ENCODE data around the gene DDX42. TPM values are rescaled to one million over a fixed set of nuclear protein-coding genes. Genes with fewer than 3 reads are reported as not detected.

The DDX42 gene
- total RNA-seq (2012; rRNA removed): 39.3 and 52.7 TPM in 2 replicates

DNA sequence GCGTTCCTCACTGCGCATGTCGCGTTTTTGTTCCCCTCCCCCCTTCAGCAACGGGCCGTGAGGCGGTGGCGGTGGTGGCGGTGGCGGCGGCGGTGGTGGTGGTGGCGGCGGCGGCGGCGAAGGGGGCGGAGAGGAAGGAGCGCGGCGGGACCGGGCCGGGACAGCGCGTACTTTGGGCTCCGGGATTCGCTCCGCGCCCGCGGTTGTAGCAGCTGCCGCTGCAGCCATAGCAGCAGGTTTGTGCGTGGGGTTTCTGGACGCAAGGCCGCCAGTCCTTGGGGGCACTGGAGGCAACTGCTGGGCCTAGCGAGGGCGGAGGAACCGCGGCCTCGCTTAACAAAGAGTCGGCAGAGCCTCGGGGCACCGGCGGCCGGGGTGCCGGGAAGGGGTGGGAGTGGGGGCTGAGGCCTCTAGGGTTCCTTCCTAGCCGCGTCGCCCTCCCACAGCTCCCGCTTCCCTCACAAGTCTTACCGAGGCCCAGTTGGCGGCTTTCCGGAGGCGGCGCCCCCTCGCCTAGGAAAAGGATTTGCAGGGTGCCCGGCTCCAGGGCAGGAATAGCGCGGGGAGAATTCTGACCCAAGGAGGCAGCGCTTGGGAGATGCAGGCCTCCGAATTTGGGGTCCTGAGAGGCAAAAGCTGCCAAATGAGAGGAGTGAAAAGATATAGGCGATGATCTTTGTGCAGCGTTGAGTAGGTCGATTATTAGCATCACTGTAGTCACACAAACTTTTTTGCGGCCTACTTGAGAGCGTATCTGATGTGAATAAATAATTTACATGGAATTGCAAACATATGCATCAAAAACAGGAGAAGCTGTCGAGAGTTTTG is at the start of gene DDX42:
Gene DDX42 (plus strand): TSS at position 30 of the 828 bp plus-strand sequence. CDS start 12,880 bp downstream, outside the sequence.
- Histone ChIP-seq H3K4me1 (ENCODE audit: control insufficient read depth, insufficient read depth, low read length) (peaks cover 15% of the 10 kb centered on the region), H3K9me3 (replicated peaks; ENCODE audit: low read length) (no peaks in the 10 kb centered on the region), H3K27me3 (ENCODE audit: control insufficient read depth, insufficient read depth, low read length) (no peaks in the 10 kb centered on the region), H3K36me3 (ENCODE audit: insufficient read depth, low read length) (peaks cover 16% of the 10 kb centered on the region), H3K9ac (ENCODE audit: low read depth, low read length) (peak within 1 kb of the TSS; percentile 92), H3K4me3 (ENCODE audit: low read length) (peak within 1 kb of the TSS; percentile 88), H3K4me2 (ENCODE audit: low read length) (peak within 1 kb of the TSS; percentile 99)

- no peaks in the 10 kb centered on the region for H3K9me3 ChIP-seq (replicated peaks; ENCODE audit: low read length)
- peaks cover 6% of the 10 kb centered on the region for H3K4me1 ChIP-seq (ENCODE audit: control insufficient read depth, insufficient read depth, low read length)
- H3K27me3 ChIP-seq (ENCODE audit: control insufficient read depth, insufficient read depth, low read length): no peaks in the 10 kb centered on the region
- no peak overlapping the region for H3K9ac ChIP-seq (ENCODE audit: low read depth, low read length)
- no peaks in the 10 kb centered on the region for H3K36me3 ChIP-seq (ENCODE audit: insufficient read depth, low read length)
- no peak overlapping the region for H3K4me3 ChIP-seq (ENCODE audit: low read length)
- no peak overlapping the region for H3K4me2 ChIP-seq (ENCODE audit: low read length)
Observed at GRCh38 chr17:63735691-63736090, 38.3 kb upstream of the DDX42 start.

DNA sequence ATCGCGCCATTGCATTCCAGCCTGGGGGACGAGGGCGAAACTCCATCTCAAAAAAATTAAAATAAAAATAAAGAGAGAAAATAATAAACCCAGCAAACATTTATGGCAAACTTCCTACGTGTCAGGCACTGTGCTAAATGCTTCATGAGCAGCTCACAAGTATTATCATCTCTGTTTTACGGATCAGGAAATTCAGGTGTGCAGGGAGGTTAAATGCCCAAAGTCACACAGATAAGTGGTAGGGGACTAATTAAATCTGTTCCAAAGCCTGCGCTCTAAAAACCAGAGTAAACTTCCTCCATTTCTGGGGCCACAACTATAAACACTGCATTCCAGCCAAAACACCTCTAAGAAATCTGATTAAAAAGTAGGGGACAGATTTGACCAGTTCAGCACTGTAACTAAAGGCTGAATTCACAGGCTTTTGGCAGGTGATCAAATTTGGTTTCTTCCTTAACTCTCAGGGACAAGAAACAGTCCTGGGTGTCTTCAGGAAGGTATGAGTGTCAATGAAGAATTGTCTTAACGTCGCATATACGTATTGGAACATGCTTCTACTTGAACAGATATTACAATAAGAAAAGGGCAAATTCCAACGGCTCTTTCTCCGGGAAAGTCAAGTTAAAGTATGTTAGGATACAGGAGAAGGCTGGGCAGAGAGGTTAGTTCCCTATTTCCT is 33.4 kb upstream of the DDX42 start:
- Histone ChIP-seq H3K4me1 (ENCODE audit: control insufficient read depth, insufficient read depth, low read length) (peaks cover 9% of the 10 kb centered on the region), H3K27me3 (ENCODE audit: control insufficient read depth, insufficient read depth, low read length) (no peaks in the 10 kb centered on the region), H3K36me3 (ENCODE audit: insufficient read depth, low read length) (peaks cover 6% of the 10 kb centered on the region), H3K4me2 (ENCODE audit: low read length) (peak overlapping the region; percentile 99), H3K9ac (ENCODE audit: low read depth, low read length) (peak overlapping the region; percentile 94), H3K9me3 (replicated peaks; ENCODE audit: low read length) (no peaks in the 10 kb centered on the region), H3K4me3 (ENCODE audit: low read length) (peak overlapping the region; percentile 98)

DNA sequence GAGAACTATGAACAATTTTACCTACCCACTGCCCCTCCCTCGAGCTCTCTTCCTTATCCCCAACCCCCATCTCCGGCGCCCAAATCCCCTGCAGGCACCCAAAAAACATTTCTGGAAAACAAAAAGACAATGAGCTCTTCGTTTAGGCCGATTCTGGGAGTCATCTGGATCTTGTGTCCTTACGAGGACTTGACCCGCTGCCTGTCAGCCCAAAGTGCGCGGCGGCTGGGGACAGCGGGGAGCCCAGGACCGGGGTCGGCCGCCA is 32.9 kb upstream of the DDX42 start:
- peak overlapping the region; percentile 99 for H3K4me2 ChIP-seq (ENCODE audit: low read length)
- peaks cover 11% of the 10 kb centered on the region for H3K36me3 ChIP-seq (ENCODE audit: insufficient read depth, low read length)
- no peaks in the 10 kb centered on the region for H3K9me3 ChIP-seq (replicated peaks; ENCODE audit: low read length)
- H3K4me1 ChIP-seq (ENCODE audit: control insufficient read depth, insufficient read depth, low read length): peaks cover 9% of the 10 kb centered on the region
- H3K4me3 ChIP-seq (ENCODE audit: low read length): peak overlapping the region; percentile 98
- peak overlapping the region; percentile 94 for H3K9ac ChIP-seq (ENCODE audit: low read depth, low read length)
- H3K27me3 ChIP-seq (ENCODE audit: control insufficient read depth, insufficient read depth, low read length): no peaks in the 10 kb centered on the region

GRCh38 chr17:63741408-63742173 is 32.4 kb upstream of the DDX42 start, which contains the start of gene STRADA:
TSS of gene STRADA (minus strand) at chr17:63741799. CDS start at chr17:63728369, 13,430 bp downstream.
- Histone ChIP-seq H3K4me3 (ENCODE audit: low read length) (peak within 1 kb of the TSS; percentile 98), H3K36me3 (ENCODE audit: insufficient read depth, low read length) (peaks cover 15% of the 10 kb centered on the region), H3K27me3 (ENCODE audit: control insufficient read depth, insufficient read depth, low read length) (no peaks in the 10 kb centered on the region), H3K4me2 (ENCODE audit: low read length) (peak within 1 kb of the TSS; percentile 99), H3K4me1 (ENCODE audit: control insufficient read depth, insufficient read depth, low read length) (peaks cover 9% of the 10 kb centered on the region), H3K9me3 (replicated peaks; ENCODE audit: low read length) (no peaks in the 10 kb centered on the region), H3K9ac (ENCODE audit: low read depth, low read length) (peak within 1 kb of the TSS; percentile 94)

- no peak overlapping the region for H3K9ac ChIP-seq (ENCODE audit: low read depth, low read length)
- H3K4me2 ChIP-seq (ENCODE audit: low read length): no peak overlapping the region
- H3K4me1 ChIP-seq (ENCODE audit: control insufficient read depth, insufficient read depth, low read length): no peaks in the 10 kb centered on the region
- no peaks in the 10 kb centered on the region for H3K9me3 ChIP-seq (replicated peaks; ENCODE audit: low read length)
- no peak overlapping the region for H3K4me3 ChIP-seq (ENCODE audit: low read length)
- no peaks in the 10 kb centered on the region for H3K27me3 ChIP-seq (ENCODE audit: control insufficient read depth, insufficient read depth, low read length)
- peaks cover 53% of the 10 kb centered on the region for H3K36me3 ChIP-seq (ENCODE audit: insufficient read depth, low read length)
Observed at GRCh38 chr17:63751806-63752205, 22.2 kb upstream of the DDX42 start.

DNA sequence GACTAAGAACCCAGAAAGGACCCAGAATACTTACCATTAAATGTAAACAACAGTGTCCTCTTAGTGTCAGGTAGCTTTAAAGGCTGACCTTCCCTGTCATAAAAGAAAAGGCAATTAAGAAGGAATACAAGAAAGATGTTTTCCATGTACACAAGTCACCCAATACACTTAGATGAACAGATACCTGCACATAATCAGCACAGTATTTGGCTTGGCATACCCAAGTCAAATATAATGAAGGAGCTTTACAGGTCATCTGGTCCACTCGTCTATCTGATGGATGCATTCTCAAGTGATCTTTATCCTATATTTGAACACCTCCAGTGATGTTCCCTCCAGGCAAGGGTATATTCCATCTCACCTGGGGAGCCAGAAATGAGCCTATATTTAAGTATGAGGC is 21.3 kb upstream of the DDX42 start:
- H3K4me1 ChIP-seq (ENCODE audit: control insufficient read depth, insufficient read depth, low read length): no peaks in the 10 kb centered on the region
- no peaks in the 10 kb centered on the region for H3K9me3 ChIP-seq (replicated peaks; ENCODE audit: low read length)
- no peak overlapping the region for H3K9ac ChIP-seq (ENCODE audit: low read depth, low read length)
- peaks cover 59% of the 10 kb centered on the region for H3K36me3 ChIP-seq (ENCODE audit: insufficient read depth, low read length)
- no peaks in the 10 kb centered on the region for H3K27me3 ChIP-seq (ENCODE audit: control insufficient read depth, insufficient read depth, low read length)
- no peak overlapping the region for H3K4me3 ChIP-seq (ENCODE audit: low read length)
- H3K4me2 ChIP-seq (ENCODE audit: low read length): no peak overlapping the region

DNA sequence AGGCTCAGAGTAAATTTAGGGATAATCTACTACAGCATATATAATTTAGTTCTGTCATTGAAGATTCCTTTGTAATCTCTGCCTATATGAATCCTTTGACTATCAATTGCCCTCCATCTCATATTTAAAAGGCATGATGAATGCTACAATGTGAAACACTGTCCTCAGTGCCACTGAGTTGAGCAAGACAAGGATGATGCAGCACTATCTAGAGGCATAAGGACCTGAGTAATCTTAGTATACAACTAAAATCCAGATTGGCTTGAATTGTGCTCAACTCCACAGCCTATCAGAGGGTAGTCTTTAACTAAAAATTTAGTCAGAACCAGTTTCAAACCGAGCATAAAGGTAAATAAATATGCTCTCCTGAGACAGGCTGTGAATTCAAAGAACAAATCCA is 20.8 kb upstream of the DDX42 start:
- no peaks in the 10 kb centered on the region for H3K9me3 ChIP-seq (replicated peaks; ENCODE audit: low read length)
- no peak overlapping the region for H3K9ac ChIP-seq (ENCODE audit: low read depth, low read length)
- H3K27me3 ChIP-seq (ENCODE audit: control insufficient read depth, insufficient read depth, low read length): no peaks in the 10 kb centered on the region
- no peak overlapping the region for H3K4me3 ChIP-seq (ENCODE audit: low read length)
- H3K36me3 ChIP-seq (ENCODE audit: insufficient read depth, low read length): peaks cover 62% of the 10 kb centered on the region
- H3K4me2 ChIP-seq (ENCODE audit: low read length): no peak overlapping the region
- no peaks in the 10 kb centered on the region for H3K4me1 ChIP-seq (ENCODE audit: control insufficient read depth, insufficient read depth, low read length)

GRCh38 chr17:63754046-63754445 is 19.9 kb upstream of the DDX42 start:
- H3K4me3 ChIP-seq (ENCODE audit: low read length): no peak overlapping the region
- no peak overlapping the region for H3K4me2 ChIP-seq (ENCODE audit: low read length)
- H3K9ac ChIP-seq (ENCODE audit: low read depth, low read length): no peak overlapping the region
- H3K27me3 ChIP-seq (ENCODE audit: control insufficient read depth, insufficient read depth, low read length): no peaks in the 10 kb centered on the region
- no peaks in the 10 kb centered on the region for H3K9me3 ChIP-seq (replicated peaks; ENCODE audit: low read length)
- H3K36me3 ChIP-seq (ENCODE audit: insufficient read depth, low read length): peaks cover 67% of the 10 kb centered on the region
- H3K4me1 ChIP-seq (ENCODE audit: control insufficient read depth, insufficient read depth, low read length): no peaks in the 10 kb centered on the region

GRCh38 chr17:63758428-63758827 is 15.5 kb upstream of the DDX42 start:
- no peak overlapping the region for H3K9ac ChIP-seq (ENCODE audit: low read depth, low read length)
- H3K36me3 ChIP-seq (ENCODE audit: insufficient read depth, low read length): peaks cover 76% of the 10 kb centered on the region
- no peaks in the 10 kb centered on the region for H3K4me1 ChIP-seq (ENCODE audit: control insufficient read depth, insufficient read depth, low read length)
- no peaks in the 10 kb centered on the region for H3K9me3 ChIP-seq (replicated peaks; ENCODE audit: low read length)
- no peaks in the 10 kb centered on the region for H3K27me3 ChIP-seq (ENCODE audit: control insufficient read depth, insufficient read depth, low read length)
- H3K4me2 ChIP-seq (ENCODE audit: low read length): no peak overlapping the region
- H3K4me3 ChIP-seq (ENCODE audit: low read length): no peak overlapping the region

GRCh38 chr17:63760771-63761539 is 13.0 kb upstream of the DDX42 start:
- no peak overlapping the region for H3K4me3 ChIP-seq (ENCODE audit: low read length)
- H3K9ac ChIP-seq (ENCODE audit: low read depth, low read length): no peak overlapping the region
- H3K9me3 ChIP-seq (replicated peaks; ENCODE audit: low read length): no peaks in the 10 kb centered on the region
- H3K36me3 ChIP-seq (ENCODE audit: insufficient read depth, low read length): peaks cover 75% of the 10 kb centered on the region
- no peaks in the 10 kb centered on the region for H3K4me1 ChIP-seq (ENCODE audit: control insufficient read depth, insufficient read depth, low read length)
- no peak overlapping the region for H3K4me2 ChIP-seq (ENCODE audit: low read length)
- no peaks in the 10 kb centered on the region for H3K27me3 ChIP-seq (ENCODE audit: control insufficient read depth, insufficient read depth, low read length)

Measured in skeletal muscle satellite cell (primary cell).